Effector CD4-positive, alpha-beta T cell (primary cell): ENCODE data around the gene RUFY3.
"Not testable (repeated sequence)": the region's sequence is repeated elsewhere in the genome, so short reads cannot be mapped to it uniquely, and the experiment has no call there.

Experiments
- DNase-seq: peaks from one replicate; pipeline ENCODE4 v3.0.0-alpha.2; 2020

RUFY3 gene

DNA sequence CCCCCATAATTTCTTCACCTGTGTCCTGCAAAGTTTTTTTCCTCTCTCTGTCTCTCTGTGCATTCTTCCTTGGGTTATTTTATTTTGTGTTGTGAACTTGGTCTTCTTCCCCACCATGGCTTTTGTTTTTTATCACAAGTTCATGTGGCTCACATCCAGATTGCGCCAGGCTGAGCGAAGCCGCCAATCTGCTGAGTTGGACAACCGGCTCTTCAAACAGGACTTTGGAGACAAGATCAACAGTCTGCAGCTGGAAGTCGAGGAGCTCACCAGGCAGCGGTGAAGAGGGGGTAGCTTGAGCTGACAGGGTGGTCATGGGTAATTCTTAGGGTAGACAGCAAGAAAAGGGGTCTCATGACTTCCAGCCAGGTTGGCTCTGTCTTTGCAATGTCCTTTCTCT is 71.9 kb downstream of the RUFY3 start:
- no peak for DNase-seq

DNA sequence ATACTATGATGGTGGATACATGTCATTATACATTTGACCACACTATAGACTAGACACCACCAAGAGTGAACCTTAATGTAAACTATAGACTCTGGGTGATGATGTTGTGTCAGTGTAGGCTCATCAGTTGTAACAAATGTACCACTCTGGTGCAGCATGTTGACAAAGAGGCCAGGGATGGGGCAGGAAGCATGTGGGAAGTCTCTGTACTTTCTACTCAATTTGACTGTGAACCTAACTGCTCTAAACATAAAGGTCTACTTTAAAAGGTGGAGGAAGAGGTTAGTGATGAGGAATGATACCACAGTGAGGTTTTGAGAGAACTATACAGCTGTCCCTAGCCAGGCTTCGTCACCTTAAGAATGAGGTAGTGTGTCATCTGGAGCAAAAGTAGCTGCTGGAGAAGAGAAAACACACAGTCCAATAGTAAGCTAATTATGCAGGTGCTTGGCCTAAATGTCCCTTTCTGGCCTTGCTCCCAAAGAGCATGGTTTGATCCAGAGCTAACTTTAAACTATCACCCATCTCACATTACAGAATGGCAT is 79.6 kb downstream of the RUFY3 start:
- DNase-seq, result no peak

DNA sequence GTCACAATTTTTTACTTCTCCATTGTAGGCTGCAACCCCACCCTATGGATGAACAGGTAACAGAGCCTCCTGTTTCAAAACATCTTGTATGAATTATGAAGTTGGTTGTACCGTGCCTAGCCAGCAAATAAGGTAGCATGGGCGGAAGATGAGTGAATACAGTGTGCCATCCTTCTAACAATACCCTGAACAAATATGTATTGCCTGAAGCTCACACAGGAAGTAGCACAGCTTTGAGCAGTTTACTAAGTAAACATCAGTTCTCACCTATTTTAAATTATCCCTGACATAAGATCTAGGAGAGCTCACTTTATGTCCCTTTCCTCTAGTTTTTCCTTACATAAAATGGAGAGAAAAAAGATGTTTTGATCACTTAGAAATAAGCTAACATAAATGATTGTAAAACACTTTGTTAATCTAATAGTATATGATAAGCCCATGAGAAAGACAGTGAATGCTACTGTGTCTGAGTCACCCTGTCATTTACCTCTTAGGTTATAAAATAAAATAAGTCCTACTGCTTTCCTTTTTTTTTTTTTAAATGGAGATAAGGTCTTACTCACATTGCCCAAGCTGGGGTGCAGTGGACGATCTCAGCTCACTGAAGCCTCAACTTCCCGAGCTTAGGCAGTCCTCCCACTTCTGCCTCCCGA is 81.3 kb downstream of the RUFY3 start:
- no peak for DNase-seq

DNA sequence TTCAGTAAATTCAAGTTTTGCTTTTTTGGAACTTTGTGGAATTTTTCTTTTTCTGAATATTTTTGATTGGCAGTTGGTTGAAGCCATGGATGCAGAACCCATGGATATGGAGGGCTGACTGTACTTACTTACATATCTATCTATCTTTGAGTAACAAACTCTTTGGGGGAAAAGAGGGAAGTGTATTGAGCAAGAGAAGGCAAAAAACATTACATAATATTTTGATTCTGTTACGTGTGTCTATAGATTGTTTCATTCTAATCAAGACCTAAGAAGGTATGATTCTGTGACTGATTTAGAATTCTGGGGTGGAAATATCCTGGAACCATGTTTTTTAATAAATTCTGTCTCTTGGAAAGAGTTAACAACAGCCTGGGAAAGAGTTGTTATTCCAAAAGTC is 86.4 kb downstream of the RUFY3 start:
- no peak for DNase-seq

DNA sequence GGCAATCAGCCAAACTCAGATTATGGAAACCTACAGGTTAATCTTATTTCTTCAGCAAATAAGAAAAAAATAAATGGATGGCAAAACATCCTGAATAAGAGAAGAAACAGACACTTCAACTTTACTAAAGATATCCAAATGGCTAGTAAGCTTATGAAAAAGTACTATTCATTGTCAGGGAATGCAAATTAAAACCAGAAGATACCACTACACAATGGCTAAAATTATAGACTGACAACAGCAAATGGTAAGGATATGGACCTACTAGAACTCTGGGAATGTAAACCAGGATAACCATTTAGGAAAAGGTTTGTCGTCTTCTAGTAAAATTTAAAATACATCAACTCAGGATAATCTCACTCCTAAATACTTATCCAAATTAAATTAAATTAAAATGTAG is 93.6 kb downstream of the RUFY3 start:
- DNase-seq, result no peak

DNA sequence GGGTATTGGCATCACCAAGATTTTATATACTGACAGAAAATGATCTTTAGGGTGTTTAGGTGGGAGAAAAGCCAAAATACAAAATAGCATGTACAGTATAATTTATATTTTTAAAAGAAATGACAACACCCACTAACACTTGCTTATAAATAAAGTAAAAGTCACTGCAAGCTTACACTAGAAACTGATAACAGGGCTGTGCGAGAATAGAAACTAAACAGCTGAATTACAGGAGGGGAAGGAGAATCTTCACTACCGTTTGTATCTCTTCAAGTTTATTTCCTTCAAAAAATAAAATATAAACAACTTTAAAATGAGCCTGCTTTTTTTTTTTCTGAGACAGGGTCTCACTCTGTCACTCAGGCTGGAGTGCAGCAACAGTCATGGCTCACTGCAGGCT is 95.1 kb downstream of the RUFY3 start:
- no peak for DNase-seq

DNA sequence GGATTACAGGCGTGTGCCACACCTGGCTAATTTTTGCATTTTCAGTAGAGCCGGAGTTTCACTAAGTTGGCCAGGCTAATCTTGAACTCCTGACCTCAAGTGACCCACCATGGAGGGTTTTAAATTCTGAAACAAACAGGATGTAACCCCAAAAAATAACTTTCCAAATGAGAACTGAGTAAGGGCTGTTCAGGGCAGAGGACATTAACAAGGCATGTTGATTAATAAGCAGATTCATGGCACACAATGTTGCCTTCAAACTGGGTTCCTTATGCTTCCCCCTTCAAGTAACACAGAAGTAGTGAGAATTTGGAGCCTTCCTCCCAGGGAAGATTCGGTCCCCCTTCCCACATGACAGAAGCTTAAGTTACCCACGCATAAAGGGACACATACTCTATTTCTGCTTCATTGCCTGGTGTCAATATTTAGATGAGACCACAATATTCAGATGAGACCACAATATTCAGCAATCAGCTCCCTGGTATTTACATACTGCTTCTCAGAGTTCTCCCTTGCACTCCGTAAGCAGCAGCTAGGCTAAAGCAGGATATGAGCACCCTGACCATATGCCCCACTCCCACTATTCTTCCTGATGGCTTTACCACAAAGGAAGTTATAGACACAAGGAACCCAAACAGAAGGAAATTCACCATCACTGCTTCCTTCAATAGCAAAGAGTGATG is 96.5 kb downstream of the RUFY3 start:
- DNase-seq, result no peak

DNA sequence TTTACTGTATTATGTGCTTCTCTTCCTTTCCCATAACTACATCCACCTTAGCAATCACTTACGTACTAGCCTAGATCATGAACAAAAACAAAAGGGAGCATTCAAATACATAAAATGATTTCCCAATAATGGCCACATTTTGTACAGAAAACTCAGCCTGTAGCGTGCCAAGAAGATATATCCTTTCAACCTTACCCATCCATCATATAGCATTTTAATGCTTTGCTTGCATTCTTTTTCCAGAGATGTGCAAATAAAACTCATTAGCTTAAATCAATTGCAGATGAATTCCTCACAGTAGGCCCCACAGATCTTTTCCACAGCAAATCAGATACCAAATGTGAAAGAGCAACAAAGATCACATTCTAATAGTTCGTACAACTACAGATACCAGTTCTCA is 97.2 kb downstream of the RUFY3 start:
- no peak for DNase-seq

DNA sequence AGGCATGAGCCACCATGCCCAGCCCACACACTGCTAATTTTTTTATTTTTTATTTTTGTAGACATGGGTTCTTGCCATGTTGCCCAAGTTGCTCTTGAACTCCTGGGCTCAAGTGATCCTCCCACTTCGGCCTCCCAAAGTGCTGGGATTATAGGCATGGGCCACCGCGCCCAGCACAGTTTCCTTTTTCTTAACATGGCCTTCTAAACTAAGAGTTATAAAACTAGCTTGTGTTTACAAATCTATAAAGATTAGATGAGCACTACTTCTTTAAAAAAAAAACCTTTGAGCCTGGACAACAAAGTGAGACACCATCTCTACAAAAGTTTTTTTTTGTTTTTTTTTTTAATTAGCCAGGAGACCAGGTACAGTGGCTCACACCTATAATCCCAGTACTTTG is 107.3 kb downstream of the RUFY3 start:
- DNase-seq, result no peak

DNA sequence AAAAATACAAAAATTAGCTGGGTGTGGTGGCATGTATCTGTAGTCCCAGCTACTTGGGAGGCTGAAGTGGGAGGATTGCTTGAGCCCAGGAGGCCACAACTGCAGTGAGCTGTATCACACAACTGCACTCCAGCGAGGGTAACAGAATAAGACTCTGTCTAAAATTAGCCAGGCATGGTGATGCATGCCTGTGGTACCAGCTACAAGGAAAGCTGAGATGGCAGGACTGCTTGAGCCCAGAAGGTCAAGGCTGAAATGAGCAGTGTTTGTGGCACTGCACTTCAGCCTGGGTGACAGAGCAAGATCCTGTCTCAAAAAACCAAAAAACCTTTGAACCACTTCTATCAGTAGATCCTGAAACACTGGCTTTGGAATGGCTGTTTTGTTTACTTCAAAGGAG is 107.7 kb downstream of the RUFY3 start:
- no peak for DNase-seq

DNA sequence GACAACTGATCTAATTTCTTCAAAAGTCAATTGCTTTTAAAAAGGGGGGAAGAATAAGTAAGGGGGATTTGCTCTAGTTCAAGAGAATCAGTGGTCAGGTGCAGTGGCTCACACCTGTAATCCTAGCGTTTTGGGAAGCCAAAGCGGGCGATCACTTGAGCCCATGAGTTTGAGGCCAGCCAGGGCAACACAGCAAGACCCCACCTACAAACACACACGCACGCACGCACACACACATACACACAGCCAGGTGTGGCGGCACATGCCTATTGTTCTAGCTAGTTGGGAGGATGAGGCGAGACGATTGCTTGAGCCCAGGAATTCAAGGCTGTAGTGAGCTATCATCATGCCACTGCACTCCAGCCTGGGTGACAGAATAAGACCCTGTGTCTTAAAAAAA is 108.3 kb downstream of the RUFY3 start:
- no peak for DNase-seq

DNA sequence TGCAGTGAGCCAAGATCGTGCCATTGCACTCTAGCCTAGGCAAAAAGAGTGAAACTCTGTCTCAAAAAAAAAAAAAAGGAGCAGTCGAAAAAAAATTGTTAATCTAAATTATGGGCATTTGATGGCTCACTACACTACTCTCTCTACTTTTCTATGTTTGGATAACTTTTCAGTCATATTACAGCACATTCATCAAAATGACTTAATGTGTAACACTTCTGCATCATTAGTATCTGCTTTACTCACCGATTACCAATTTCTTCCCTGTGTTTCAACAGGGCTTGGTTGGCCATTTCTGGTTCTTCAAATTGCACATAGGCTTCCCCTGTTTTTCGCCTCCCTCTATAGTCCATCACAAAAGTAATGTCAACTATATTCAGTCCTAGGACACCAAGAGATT is 109.5 kb downstream of the RUFY3 start:
- no peak for DNase-seq

DNA sequence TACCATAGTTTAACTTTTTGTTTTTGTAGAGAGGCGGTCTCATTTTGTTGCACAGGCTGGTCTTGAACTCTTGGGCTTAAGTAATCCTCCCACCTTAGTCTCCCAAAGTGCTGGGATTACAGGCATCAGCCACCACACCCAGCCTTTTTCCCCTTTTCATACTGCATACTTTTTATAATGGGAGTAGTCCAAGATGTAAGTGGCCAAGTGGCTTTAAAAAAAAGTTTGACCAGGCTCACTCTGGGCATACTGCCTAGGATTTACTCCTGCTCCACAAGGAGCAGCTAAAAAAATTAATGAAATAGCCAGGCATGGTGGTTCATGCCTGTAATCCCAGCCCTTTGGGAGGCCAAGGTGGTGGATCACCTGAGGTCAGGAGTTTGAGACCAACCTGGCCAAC is 111.9 kb downstream of the RUFY3 start:
- DNase-seq, result no peak

DNA sequence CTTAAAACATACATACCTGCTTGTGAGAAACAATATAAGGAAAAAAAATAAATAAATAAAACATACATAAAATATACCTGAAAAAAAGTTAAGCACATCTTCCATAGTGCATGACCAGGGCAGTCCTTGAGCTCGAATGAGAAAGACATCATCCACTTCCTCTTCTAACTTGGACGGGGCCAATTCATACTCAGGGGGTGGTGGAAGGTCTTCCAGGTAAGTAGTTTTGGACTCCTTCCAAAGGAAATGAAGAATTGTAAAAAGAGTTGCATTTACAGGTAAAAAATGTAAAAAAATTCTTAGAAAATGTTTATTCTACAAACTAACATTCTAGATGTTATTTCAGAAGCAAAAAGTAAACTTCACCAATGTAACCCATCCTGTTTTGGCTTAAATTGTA is 114.3 kb downstream of the RUFY3 start:
- DNase-seq, result no peak

DNA sequence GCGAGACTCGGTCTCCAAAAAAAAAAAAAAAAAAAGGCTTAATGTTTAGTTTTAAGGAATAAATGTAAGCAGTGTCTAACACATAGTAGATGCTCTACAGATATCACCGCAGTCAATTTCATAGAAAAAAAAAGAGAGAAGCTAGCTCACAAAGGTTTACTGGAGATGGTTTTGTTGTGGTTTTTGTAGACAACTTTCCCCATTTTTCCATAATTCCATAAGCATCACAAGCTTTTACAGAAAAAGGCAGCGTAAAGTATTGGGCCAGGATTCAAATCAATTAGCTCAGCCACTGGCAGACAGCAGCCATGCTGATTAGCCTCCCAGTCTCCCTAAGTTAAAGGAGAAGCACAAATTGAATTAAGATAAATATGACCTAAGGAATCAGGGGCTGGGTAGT is 116.4 kb downstream of the RUFY3 start:
- DNase-seq, result no peak

DNA sequence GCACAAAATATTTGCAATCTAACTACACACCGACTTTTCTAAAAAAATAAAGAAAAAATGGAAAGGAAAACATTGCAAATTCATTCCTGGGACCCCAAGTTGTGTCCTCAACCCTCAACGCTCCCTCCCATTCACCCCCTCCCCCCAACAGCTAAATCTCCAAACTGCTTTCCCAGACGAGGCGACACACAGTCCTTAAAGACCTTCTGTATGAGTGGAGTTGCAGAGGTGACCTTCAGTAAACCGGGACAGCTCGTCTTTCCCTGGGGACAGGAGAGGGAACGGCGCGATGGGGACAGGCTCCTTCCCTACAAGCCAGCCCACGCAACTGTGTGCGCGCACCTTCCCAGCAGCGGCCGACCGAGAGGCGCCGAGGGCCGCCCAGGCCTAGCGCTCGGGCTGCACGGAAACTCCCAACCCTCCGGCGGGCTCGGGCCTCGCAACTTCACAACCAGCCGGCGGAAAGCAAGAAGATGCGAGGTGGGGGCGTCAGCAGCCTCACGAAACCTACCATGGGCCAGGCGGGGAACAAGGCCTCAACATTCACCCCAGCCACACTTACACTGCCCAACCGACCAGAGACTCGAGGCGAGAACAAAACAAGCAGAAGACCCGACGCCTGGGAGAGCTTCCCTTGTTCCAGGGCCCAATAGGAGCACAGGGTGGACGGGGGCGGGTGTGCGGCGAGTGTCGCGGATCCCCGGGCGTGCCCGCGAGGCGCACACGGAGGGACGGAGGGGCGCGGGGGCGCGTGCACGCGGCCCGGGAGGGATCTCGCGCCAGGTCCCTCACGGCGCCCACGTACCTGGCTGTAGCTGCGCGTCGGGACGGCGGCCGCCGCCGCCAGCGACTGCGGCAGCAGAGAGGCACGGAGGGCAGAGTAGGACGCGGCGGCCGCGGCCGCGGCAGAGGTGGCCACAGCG is 117.2 kb downstream of the RUFY3 start:
- peak; percentile 54 for DNase-seq

DNA sequence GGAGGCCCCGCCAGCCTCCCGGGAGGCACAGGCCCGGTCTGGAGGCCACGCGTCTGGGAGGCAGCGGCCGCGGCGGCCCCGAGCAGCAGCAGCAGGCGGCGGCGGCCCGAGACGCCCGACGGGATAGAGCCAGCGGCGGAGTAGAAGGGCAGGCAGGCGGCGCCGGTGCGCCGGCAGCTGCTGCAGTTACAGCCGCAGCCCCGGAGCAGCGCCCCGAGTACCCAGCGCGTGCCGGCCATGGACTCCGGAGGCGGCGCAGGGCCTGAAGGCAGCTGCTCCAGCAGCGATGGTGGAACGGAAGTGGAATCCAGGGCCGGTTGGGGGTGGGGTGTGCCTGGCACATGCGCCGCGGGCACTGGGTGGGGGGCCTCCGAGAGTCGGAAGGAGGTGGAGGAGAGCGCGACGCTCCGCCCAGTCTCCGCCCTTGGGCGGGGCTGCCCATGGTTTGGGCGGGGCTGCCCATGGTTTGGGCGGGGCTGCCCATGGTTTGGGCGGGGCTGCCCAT is 117.9 kb downstream of the RUFY3 start, which contains the start of gene GRSF1:
Gene GRSF1, minus strand, starts transcription at position 302 of the 505 bp plus-strand sequence. Its CDS starts 63 bp downstream, at position 239.
- peak; percentile 93 for DNase-seq

DNA sequence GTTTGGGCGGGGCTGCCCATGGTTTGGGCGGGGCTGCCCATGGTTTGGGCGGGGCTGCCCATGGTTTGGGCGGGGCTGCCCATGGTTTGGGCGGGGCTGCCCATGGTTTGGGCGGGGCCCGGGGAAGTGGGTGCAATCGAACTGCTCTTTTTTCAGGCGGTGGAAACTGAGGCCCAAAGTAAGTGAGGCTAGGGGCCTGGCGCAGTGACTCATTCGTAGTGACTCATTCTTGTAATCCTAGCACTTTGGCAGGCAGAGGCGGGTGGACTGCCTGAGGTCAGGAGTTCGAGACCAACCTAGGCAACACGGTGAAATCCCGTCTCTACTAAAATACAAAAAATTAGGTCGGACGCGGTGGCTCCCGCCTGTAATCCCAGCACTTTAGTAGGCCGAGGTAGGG is 118.4 kb downstream of the RUFY3 start:
- DNase-seq, result peak; percentile 57

DNA sequence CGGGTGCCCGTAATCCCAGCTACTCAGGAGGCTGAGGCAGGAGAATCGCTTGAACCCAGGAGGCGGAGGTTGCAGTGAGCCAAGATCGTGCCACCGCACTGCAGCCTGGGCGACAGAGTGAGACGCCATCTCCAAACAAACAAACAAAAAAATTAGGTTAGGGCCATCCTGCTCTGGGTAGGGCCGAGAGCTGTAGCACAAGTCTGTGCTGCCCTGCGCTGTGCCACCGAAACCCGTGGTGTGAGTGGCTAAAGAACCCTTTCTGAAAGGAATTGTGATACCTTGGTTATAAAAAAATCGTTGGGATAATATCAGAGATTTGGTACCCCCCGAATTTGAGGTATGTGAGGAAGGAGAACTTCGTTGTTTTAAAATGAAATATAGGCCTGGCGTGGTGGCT is 118.9 kb downstream of the RUFY3 start:
- not testable (repeated sequence) for DNase-seq

DNA sequence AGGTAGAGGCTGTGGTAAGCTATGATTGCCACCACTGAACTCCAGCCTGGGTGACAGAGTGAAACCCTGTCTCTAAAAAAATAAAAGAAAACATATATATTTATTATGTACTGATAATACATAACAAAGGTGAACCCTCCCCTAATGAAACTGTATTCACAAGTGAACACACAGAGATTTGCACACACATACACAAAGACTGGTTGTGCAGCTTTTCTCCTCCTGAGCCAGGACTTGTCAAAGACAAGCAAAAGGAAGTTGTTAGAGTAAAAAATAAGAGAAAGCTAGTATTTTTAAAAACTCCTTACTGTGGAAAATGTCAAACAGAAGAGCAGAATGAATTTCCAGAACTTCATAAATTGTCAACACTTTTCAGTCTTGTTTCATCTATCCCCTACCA is 119.4 kb downstream of the RUFY3 start:
- no peak for DNase-seq

DNA sequence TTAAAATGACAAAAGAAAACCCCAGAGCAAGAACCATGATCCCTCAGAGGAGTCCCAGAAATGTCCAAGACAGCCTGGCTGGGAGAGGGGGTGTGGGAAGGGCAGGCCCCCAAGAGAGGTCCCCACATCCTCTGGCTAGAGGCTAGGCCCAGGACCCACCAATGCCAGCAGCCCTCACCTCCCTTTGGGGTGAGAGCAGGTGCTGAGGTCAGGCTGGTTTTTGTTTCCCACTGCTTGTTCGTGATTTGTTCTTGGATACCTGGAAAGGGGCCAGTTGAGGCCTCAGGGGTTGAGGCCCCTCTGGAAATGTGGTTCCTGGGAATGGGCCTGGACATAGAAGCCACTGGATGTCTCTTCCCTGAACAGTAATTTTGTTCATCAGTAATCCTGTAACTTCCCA is 120.2 kb downstream of the RUFY3 start:
- no peak for DNase-seq

DNA sequence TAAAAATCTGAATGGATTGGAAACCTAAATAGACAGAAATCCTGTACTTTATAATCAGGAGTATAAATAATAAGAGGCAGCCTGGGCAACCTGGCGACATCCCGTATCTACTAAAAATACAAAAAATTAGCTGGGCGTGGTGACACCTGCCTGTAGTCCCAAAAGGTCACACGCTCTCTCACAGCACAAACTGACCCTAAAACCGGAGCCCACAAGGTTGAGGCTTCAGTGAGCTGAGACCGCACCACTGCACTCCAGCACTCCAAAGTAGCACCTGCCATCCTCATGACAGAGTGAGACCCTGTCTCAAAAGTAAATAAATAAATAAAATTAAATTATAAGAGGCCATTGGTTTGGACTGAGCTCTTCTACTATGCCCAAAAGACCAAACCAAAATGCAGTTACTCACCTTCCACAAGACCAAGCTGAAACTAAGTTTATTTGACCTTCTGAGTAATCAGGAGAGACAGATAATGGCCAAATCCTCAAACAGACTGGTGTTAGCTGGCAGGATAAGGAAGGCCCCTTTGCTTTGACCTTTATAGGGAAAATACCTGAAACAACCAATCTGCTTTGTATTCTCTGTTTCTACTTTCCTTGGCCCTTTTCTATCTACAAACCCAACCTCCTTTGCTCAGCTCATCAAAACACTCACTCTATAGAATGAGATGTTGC is 121.1 kb downstream of the RUFY3 start:
- no peak for DNase-seq

DNA sequence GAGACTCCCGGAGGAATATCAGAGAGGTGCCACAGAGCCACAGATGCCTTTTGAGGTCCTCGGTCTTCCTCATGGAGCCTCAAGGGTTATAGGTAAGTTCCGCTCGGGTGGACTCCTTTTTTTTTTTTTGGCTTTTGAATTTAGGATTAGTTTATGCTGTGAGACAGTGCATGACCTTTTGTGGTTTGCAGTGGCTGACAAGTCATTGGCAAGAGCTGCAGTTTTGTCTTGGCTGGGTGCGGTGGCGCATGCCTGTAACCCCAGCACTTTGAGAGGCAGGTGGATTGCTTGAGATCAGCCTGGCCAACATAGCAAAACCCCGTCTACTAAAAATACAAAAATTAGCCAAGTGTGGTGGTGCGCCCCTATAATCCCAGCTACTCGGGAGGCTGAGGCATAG is 122.4 kb downstream of the RUFY3 start:
- no peak for DNase-seq
